GM18907 (cell line): ENCODE results near the gene GGA2.
A peak's percentile ranks its signal among the peaks of the same experiment; 100 is the strongest.
"Not testable (repeated sequence)": the region's sequence is repeated elsewhere in the genome, so short reads cannot be mapped to it uniquely, and the experiment has no call there.

Source experiments
- ATAC-seq: cut with Tn5 transposase; IDR thresholded peaks from one replicate; pipeline ENCODE4 v1.9.1; 2021; ENCODE audit warnings: mild to moderate bottlenecking, moderate library complexity; ENCODE audit not compliant: unreplicated experiment

The GGA2 gene, protein sequence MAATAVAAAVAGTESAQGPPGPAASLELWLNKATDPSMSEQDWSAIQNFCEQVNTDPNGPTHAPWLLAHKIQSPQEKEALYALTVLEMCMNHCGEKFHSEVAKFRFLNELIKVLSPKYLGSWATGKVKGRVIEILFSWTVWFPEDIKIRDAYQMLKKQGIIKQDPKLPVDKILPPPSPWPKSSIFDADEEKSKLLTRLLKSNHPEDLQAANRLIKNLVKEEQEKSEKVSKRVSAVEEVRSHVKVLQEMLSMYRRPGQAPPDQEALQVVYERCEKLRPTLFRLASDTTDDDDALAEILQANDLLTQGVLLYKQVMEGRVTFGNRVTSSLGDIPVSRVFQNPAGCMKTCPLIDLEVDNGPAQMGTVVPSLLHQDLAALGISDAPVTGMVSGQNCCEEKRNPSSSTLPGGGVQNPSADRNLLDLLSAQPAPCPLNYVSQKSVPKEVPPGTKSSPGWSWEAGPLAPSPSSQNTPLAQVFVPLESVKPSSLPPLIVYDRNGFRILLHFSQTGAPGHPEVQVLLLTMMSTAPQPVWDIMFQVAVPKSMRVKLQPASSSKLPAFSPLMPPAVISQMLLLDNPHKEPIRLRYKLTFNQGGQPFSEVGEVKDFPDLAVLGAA

DNA sequence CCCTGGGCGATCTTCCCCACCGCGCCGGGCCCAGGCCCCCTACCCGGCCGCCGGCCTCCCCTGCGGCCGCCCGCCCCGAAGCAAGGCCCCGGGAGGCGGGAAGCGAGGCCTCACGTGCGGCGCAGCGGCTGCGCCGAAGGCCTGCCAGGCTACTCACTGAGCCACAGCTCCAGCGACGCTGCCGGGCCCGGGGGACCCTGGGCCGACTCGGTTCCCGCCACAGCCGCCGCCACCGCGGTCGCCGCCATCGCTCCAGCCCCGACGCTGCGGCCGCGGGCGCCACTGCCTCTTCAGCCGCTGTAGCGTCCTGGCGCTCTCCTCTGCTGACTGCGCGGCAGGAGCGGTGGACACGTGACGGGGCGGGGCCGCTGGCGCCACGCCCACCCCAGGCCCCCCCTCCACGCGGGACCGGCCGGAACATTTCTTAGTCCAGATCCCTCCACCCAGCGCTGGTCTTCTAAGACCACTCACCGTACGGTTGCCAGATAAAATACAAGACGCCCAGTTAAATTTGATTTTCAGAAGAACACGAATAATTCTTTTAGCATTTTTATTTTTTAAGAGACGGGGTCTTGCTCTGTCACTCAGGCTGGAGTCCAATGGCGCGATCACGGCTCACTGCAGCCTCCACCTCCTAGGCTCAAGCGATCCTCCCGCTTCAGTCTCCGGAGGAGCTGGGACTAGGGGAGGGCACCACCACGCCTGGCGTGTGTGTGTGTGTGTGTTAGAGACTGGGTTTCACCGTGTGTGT, at the start of gene GGA2:
GGA2 (minus strand) TSS at position 331 of the 751 bp plus-strand sequence; CDS start at position 248, 83 bp downstream.
- peak; percentile 68 for ATAC-seq

- peak; percentile 20 for ATAC-seq
Measured at GRCh38 chr16:23557779-23558702, 47.7 kb upstream of the GGA2 start.

GRCh38 chr16:23556881-23557778, 46.8 kb upstream of the GGA2 start, which contains the start of the genes EARS2 and UBFD1:
TSS of gene EARS2 (minus strand) at chr16:23557350. CDS start at chr16:23557343, 7 bp downstream.
TSS of gene UBFD1 (plus strand) at chr16:23557727. CDS start at chr16:23557743, 16 bp downstream.
- peak; percentile 91 for ATAC-seq

DNA sequence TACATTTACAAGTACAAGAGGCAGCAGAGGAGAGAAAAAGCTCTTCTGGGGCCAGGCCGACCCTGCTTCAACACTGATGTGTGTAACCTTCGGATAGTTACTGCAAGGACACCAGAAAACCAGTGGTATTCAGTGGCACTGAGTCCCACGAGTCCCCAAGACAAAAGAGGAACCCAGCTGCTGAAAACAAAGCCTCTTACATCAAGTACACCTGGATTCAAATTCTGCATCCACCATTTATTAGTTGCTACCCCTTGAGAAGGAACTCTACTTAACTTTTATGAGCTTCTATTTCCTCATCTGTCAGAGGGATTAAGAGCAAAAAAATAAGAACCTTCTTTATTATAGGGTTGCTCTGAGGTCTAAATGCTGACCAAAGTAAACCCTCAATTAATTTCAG, 44.2 kb upstream of the GGA2 start:
- ATAC-seq = no peak

GRCh38 chr16:23552161-23552560, 41.9 kb upstream of the GGA2 start:
- ATAC-seq = no peak

DNA sequence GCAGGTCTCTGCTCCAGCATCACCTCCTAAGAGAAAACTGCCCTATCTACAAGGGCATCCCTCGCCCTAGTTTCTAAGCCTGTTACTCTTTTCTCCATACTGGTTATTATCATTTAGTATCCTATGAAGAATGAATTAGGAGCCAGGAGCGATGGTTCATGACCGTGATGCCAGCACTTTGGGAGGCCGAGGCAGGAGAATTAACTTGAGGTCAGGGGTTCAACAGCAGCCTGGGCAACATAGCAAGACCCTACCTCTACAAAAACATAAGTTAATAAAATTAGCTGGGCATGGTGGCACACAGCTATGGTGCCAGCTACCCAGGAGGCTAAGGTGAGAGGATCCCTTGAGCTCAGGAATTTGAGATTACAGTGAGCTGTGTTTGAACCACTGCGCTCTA, 39.6 kb upstream of the GGA2 start:
- no peak for ATAC-seq

GRCh38 chr16:23544436-23544835, 34.1 kb upstream of the GGA2 start:
- ATAC-seq = no peak

DNA sequence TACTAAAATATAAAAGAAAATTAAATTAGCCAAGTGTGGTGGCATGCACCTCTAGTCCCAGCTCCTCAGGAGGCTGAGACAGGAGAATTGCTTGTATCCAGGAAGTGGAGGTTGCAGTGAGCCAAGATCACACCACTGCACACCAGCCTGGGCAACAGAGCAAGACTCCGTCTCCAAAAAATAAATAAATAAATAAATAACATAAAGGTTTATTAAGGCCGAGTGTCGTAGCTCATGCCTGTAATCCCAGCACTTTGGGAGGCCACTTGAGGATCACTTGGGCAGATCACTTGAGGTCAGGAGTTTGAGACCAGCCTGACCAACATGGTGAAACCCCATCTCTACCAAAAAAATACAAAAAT, 30.5 kb upstream of the GGA2 start:
- ATAC-seq = not testable (repeated sequence)

- ATAC-seq = no peak
Measured at GRCh38 chr16:23539984-23540816, 29.9 kb upstream of the GGA2 start.

GRCh38 chr16:23538919-23539278, 28.6 kb upstream of the GGA2 start:
- ATAC-seq = no peak

GRCh38 chr16:23537390-23537789, 27.1 kb upstream of the GGA2 start:
- no peak for ATAC-seq

GRCh38 chr16:23535901-23536300, 25.6 kb upstream of the GGA2 start:
- no peak for ATAC-seq

DNA sequence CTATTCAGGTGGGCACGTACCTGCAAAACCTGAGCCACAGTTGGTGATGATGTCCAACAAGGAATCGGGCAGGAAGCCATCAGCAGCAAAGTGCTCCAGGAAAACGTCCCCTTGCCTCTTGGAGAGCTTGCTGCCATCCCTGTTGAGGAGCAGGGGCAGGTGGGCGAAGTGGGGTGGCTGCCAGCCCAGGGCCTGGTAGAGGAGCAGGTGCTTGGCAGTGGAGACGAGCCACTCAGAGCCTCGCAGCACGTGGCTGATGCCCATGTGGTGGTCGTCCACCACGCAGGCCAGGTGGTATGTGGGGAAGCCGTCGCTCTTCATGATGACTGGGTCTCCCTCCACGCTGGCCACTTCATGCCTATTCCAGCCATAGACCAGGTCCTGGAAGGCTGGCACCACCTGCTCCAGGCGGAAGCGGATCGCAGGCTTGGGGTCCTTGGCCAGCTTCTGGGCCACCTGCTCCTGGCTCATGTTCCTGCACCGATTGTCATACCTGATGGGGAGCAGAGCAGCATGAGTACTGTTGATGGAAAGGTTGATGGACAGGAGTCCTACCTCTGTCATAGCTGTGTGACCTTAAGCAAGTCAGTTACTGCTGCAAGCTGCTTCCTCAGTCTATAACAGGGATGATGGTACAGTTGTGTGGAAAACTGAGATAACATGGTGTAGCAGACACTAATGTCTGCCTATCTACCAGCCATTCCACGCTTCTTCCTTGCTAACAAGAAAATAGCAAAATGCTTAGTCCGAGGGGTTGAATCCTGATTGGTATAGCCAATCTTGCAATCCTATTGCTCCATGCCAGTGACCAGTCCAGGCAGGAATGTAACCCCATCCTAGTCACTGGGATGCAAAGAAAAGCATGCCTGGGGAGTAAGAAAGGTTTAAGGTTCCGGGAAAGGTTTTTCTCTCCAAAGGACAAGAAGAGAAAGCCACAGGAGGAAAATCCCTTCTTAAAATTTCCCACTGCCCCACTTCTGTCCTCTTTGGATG, 24.9 kb upstream of the GGA2 start:
- no peak for ATAC-seq

DNA sequence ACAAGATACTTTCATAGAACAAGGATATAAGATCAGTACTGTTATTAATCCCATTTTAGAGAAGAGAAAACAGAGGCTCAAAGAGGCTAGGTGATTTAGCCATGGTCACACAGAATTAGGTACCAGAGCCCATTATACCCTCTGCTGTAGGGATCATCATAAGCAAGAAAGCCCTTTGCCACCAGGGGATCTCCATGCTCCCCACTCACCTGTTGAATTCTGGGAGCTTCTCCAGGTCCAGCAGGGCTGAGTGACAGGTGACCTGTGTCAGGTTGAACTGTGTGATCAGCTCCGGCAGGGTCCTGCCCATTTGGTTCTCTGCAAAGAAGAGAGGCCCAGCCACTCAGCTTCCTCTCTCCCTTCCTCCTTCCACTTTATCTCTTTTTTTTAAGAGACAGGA, 22.2 kb upstream of the GGA2 start:
- ATAC-seq = no peak

GRCh38 chr16:23530062-23530461, 19.8 kb upstream of the GGA2 start:
- no peak for ATAC-seq

GRCh38 chr16:23528644-23529310, 18.5 kb upstream of the GGA2 start:
- ATAC-seq = no peak
